Iris pigment epithelial cell (primary cell): ENCODE results near the gene SGTA.
"Not testable (repeated sequence)": the region's sequence is repeated elsewhere in the genome, so short reads cannot be mapped to it uniquely, and the experiment has no call there.

Experiments used
- DNase-seq: peaks from one replicate; pipeline ENCODE4 v3.0.0-alpha.2; 2011; ENCODE audit warnings: low read depth

Gene SGTA

DNA sequence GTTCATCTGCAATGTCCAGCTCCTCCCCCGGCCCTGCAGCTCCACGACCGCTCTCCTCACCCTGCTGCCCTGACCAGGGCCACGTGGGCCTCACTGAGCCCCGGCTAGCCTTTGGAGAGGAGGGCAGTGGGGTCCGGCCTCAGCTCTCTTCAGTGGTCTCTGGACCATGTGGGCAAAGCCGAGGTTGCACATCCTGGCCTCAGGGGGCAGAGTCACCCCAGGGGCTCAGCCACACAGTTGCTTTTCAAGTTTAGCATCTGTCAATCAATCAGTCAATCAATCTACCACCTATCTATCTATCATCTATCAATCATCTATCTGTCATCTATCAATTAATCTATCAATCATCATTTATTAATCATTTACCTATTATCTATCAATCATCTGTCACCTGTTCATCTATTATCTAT is 58.9 kb downstream of the SGTA start:
- DNase-seq: no peak

DNA sequence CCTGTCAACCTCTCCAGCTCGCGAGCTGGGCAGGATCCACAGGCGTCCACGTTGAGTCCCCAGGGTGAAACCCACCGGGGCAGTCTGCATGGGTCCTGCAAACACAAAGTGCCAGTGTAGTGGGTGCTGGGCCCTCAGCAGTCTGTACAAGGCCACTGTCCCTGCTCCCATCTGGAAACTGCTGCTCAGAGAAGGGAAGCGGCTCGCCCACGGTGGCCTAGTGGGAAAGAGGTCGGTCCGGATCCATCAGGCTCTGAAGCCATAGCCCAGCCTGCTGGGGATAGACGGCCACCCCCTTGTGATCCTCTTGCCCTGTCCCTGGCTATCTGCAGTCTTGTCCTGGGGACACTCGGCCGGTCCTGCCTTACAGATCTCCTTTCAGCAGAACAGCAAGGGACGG is 59.3 kb downstream of the SGTA start:
- no peak for DNase-seq

DNA sequence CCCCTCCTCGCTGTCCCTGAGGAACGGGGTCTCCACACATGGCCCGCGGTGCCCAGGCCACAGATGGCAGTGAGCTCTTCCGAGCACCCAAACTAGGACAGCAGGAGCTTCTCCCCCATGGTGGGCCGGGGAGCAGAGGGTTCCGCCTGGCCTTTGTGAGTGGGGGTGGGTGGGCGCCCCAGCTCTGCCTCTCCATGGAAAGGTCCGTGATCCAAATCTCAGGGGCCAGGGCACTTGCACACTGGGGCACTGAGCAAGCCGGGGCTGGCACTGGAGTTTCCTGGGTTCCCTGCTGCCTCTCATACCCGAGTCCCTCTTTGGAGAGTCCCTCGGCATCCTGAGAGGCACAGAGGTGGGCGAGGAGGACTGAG is 59.7 kb downstream of the SGTA start:
- no peak for DNase-seq

DNA sequence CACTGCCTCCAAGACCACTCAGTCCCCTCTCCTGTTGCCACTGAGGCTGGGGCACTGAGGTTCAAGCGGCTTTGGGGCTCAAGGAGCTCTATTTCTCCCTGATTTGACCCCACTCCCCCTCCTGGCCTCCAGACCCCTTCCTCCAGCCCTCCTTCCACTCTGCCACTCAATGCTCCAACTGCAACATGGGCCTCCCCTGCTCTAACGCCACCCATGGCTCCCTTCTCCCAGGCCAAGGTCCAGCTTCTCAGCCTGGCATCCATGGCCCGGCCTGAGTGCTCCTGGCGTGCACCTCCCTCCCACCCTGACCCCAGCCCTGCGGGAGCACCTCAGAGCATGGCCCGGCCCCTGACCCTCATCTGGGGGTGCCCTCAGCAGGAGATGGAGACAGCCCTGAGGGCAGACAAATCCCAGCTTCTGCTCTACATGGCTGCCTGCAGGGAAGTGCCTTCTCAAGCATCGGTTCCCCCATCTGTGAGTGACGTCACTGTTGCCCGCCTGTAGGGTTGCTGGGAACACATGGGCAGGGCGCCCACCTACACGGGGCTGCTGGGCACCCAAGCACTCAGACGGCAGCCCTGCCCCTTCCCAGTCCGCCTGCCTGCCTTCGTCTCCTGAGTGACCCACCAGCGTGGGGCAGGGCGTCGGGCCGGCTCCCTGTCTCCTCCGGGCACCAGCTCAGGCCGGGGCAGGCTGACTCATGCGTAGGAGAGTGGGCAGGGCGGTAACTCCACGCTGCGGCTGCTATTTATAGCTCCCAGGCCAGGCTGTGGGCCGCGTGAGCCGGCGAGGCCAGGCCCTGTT is 60.3 kb downstream of the SGTA start:
- DNase-seq: peak; percentile 69

GRCh38 chr19:2721570-2722540 is 61.2 kb downstream of the SGTA start:
- DNase-seq: no peak

DNA sequence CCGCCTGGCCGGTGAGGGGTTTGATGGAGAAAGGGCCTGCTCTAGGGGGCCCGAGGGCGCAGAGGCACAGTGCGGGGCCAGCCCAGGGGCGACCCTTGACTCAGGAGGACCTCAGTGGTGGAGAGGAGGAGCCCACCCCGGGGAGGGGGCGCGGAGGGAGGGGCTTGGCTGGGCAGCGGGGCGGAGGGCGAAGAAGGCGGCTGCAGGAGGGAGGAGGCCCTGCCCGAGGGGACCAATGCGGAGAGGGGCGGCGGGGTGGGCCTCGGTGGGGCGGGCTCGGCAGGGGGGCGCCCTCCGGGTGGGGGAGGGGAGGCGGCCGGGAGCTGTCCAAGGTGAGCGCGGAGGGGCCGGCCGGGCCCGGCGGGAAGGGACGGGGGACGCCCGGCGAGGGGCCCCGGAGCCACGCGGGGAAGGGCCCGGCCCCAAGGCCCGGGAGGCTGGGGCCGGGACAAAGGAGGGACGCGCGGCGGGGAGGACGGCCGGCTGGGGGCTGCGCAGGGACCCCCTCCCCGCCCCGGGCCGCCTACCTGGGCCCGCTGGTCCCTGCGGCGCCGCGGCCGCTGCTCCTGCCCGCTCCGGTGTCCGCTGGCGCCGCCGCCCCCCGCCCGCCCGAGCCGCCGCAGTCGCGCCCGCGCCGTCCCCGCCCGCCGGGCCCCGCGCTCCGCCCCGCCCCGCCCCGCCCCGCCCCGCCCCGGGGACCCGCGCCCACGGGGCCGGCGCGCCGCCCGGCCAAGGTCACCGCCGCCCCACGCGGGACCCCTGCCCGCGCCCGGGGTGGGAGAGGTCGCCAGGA is 62.1 kb downstream of the SGTA start, which contains the start of gene DIRAS1:
DIRAS1 (minus strand) TSS at position 596 of the 793 bp plus-strand sequence. CDS start 3,566 bp downstream, outside the sequence.
- DNase-seq: no peak

DNA sequence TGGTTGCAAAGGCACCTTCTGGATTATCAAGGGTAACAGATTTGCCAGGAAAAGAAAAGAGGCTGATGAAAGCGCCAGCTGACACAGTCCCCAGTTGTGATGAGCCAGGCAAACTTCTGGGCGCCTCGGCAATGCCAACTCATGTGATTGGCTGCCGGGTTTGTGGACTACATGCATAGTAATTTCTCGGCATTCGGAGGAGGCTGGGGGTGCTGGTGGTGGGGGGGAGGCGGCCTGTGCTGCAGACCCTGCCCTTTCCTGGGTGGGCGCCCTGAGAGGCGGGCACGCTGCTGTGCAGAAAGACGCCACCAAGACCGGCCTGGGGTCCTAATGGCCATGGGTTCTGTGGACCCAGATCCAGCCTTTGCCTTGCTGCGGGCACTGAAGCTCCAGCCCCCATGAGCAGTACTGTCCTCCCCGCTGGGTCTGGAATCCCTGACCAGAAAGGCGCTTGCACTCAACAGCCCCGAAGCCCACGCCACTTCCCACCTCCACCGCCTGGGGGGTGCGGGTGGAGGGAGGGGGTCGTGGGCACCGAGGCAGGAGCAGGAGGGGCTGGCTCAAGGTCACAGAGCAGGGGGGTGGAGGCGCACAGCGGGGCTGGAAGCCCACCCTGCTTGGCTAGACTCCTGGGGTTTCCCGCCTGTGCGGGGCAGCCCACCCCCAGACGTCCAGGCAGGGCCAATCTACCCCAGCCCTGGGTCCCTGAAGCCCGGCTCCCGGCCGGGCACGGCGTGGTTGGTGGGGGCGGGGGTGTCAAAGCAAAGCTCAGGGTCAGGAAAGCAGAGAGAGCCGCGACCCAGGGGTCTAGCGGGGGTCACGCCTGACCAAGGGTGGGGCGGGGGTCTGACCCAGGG is 62.9 kb downstream of the SGTA start:
- DNase-seq: peak; percentile 8

GRCh38 chr19:2719232-2719735 is 63.8 kb downstream of the SGTA start:
- DNase-seq: no peak

- DNase-seq: no peak
These were observed 65.2 kb downstream of the SGTA start for GRCh38 chr19:2717638-2718541.

DNA sequence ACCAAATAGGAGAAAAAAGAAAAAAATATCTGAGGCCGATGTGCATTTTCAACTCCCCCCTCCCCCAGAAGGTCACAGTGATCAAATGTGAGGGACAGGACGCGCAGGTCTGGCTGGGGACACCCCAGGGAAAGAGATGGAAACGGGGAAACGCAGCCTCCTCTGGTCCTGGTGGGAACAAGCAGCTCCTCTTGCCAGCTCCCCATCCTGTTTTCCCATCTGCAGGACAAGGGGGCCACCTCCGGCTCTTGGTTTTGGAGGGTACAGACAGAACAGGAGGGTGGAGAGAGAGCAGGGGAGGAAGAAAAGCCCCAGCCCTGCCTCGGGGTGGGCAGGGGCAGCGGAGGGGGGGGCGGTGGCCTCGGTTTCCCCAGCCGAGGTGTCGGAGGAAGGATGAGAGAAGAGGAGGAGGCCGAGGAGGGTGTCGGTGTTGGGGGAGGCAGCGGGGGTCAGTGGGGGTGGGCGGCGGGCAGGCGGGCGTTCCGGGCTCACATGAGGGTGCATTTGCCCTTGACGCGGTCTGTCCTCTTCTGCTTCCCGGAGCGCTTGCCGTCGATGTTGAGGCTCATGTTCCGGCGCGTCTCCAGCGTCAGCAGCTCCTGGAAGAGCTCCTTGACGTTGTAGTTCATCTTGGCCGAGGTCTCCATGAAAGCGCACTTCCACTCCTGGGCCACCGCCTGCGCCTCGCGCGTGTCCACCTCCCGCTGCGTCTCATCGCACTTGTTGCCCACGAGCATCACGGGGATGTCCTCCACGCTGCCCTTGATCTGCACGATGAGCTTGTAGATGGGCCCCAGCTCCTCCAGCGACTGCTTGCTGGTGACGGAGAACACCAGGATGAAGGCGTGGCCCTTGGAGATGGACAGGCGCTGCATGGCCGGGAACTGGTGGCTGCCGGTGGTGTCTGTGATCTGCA is 66.1 kb downstream of the SGTA start:
- DNase-seq: no peak

DNA sequence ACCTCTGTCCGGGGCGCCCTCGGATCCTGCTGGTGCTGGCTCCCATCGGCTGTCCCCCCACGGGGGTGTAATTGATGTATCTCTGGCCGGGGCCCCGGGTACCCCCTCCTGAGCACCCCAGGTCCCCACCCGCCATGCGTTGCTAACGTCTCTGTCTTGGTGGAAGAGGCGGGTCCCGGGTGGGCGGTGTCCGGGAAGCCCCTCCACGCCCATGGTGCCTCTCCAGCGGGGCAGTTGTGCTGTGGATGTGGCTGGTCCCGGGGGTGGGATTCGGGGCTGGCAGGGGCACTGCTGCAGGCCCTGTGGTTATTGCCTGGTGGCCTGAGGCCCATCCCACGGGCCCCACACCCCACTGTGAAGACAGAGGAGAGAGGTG is 66.8 kb downstream of the SGTA start:
- DNase-seq: no peak

GRCh38 chr19:2715470-2716274 is 67.4 kb downstream of the SGTA start:
- DNase-seq: no peak

- no peak for DNase-seq
These were observed 68.4 kb downstream of the SGTA start for GRCh38 chr19:2714531-2715269.

DNA sequence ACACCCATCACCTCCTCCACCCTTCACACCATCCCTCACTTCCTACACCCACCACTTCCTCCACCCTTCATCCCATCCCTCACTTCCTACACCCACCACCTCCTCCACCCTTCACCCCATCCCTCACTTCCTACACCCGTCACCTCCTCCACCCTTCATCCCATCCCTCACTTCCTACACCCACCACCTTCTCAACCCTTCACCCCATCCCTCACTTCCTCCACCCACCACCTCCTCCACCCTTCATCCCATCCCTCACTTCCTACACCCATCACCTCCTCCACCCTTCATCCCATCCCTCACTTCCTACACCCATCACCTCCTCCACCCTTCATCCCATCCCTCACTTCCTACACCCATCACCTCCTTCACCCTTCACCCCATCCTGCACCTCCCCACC is 69.0 kb downstream of the SGTA start:
- DNase-seq: not testable (repeated sequence)

DNA sequence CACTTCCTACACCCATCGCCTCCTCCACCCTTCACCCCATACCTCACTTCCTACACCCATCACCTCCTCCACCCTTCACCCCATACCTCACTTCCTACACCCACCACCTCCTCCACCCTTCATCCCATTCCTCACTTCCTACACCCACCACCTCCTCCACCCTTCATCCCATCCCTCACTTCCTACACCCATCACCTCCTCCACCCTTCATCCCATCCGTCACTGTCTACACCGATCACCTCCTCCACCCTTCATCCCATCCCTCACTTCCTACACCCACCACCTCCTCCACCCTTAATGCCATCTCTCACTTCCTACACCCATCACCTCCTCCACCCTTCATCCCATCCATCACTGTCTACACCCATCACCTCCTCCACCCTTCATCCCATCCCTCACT is 69.9 kb downstream of the SGTA start:
- not testable (repeated sequence) for DNase-seq

GRCh38 chr19:2711875-2712205 is 71.2 kb downstream of the SGTA start:
- DNase-seq: no peak

DNA sequence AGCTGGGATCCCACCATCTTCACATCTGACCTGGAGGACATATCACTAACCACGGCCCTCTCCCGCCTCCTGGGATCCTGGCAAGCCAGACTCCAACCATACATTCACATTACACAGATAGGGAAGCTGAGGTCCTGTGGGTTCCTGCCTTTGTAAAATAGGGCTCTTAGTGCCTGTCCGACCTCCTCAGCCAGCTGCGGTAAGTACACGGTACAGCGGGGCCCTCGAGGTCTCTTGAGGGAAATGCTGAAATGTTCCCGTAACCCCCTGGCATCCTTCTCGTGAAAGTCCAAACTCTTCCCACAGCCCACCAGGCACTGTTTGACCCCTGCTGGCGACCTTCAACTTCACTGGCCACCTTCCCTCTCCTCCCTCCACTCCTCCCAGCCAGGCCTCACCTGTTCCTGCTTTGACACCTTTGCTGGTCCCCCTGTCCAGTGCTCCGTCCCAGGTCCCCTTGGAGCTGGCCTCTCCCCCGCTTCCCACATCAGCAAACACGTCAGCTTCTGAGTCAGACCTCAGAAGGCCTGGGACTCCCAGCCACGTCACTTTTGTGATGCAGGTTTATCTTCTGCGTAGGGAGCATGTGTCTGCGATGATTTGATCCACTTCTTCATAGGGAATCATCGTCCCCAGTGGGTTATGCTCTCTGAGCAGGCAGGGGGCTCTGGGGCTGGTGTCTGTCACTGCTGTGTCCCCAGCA is 71.8 kb downstream of the SGTA start:
- DNase-seq: peak; percentile 86
